ENCODE data around the gene MATN1. TPM values are rescaled to one million over a fixed set of nuclear protein-coding genes. Genes with fewer than 3 reads are reported as not detected.

The MATN1 gene
- polyA plus RNA-seq, 1 donor (not counting 4 experiments of a cell fraction or from before 2014, with no cell fraction given), result 0.05 TPM

DNA sequence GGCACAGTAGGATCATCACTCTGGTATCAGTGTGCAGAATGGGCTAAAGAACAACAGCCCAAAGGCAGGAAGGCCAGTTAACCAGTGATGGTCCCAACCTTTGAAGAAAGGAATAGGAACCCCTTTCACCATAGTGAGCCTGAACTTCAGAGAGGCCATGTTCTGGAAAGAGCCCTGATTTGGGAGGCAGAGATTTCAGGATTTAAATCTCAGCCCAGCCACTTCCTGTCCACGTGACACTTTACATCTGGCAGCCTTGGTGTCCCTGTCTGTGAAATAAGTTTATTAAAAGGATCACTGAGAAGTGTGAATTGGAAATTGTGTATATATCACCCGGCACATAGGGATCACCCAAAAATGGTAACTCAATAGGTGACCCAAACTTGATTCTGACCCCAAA lies 13.0 kb downstream of the MATN1 start:
- FAIRE-seq (no peak), DNase-seq (ENCODE audit: low read depth, low spot score) (no peak)
- Histone ChIP-seq H4K20me1 (ENCODE audit: control insufficient read depth, extremely low read depth, insufficient read depth, low read length) (no peaks in the 10 kb centered on the region), H3K4me1 (ENCODE audit: control insufficient read depth, extremely low read depth, insufficient read depth, low read length) (peaks cover 10% of the 10 kb centered on the region), H3K9ac (ENCODE audit: control insufficient read depth, extremely low read depth, insufficient read depth, low read length) (no peak overlapping the region), H3K27me3 (ENCODE audit: control insufficient read depth, extremely low read depth, insufficient read depth, low read length) (no peaks in the 10 kb centered on the region), H3K4me2 (ENCODE audit: control insufficient read depth, extremely low read depth, insufficient read depth, low read depth, low read length) (no peak overlapping the region), H3K9me1 (ENCODE audit: control insufficient read depth, extremely low read depth, insufficient read depth, low read length) (no peaks in the 10 kb centered on the region), H3K79me2 (ENCODE audit: control insufficient read depth, insufficient read depth, low read length) (no peaks in the 10 kb centered on the region), H3K4me3 (ENCODE audit: control insufficient read depth in 2 of 3, extremely low read depth in 1 of 3, insufficient read depth in 2 of 3, low read depth in 1 of 3, low read length in 3 of 3) (no peak overlapping the region), H3K9me3 (ENCODE audit: control insufficient read depth, low read depth, low read length) (no peaks in the 10 kb centered on the region), H3K27ac (ENCODE audit: control insufficient read depth, insufficient read depth, low read length) (no peak overlapping the region), H3K36me3 (ENCODE audit: control insufficient read depth in 2 of 2, extremely low read depth in 1 of 2, insufficient read depth in 2 of 2, low read length in 2 of 2) (no peaks in the 10 kb centered on the region), H2AFZ (ENCODE audit: control insufficient read depth, low read length) (no peak overlapping the region)
- TF ChIP-seq EZH2 (IDR thresholded peaks at IDR 0.05; ENCODE audit: low read length), result no peak
- no peak for TF ChIP-seq CTCF (optimal IDR thresholded peaks at IDR 0.05 in 1 of 3, IDR thresholded peaks at IDR 0.05 in 1 of 3, conservative IDR thresholded peaks at IDR 0.05 in 1 of 3; ENCODE audit: extremely low read depth in 1 of 3, insufficient read depth in 2 of 3, low read length in 3 of 3)
- dilution Hi-C loops (cut with MboI; ENCODE audit: extremely low pct_ligation_motif_present, low sequenced_read_pairs), result no loop called here

GRCh38 chr1:30708361-30708728 lies 15.0 kb downstream of the MATN1 start:
- H3K4me3 ChIP-seq (ENCODE audit: control insufficient read depth in 2 of 3, extremely low read depth in 1 of 3, insufficient read depth in 2 of 3, low read depth in 1 of 3, low read length in 3 of 3), result no peak overlapping the region
- no peaks in the 10 kb centered on the region for H3K4me1 ChIP-seq (ENCODE audit: control insufficient read depth, extremely low read depth, insufficient read depth, low read length)
- no peak overlapping the region for H3K9ac ChIP-seq (ENCODE audit: control insufficient read depth, extremely low read depth, insufficient read depth, low read length)
- no peaks in the 10 kb centered on the region for H3K9me1 ChIP-seq (ENCODE audit: control insufficient read depth, extremely low read depth, insufficient read depth, low read length)
- no peaks in the 10 kb centered on the region for H4K20me1 ChIP-seq (ENCODE audit: control insufficient read depth, extremely low read depth, insufficient read depth, low read length)
- no peaks in the 10 kb centered on the region for H3K27me3 ChIP-seq (ENCODE audit: control insufficient read depth, extremely low read depth, insufficient read depth, low read length)
- H3K79me2 ChIP-seq (ENCODE audit: control insufficient read depth, insufficient read depth, low read length), result no peaks in the 10 kb centered on the region
- no peaks in the 10 kb centered on the region for H3K36me3 ChIP-seq (ENCODE audit: control insufficient read depth in 2 of 2, extremely low read depth in 1 of 2, insufficient read depth in 2 of 2, low read length in 2 of 2)
- DNase-seq (ENCODE audit: low read depth, low spot score) (no peak), FAIRE-seq (no peak)
- TF ChIP-seq EZH2 (IDR thresholded peaks at IDR 0.05; ENCODE audit: low read length), result no peak
- no peak for TF ChIP-seq CTCF (optimal IDR thresholded peaks at IDR 0.05 in 1 of 3, IDR thresholded peaks at IDR 0.05 in 1 of 3, conservative IDR thresholded peaks at IDR 0.05 in 1 of 3; ENCODE audit: extremely low read depth in 1 of 3, insufficient read depth in 2 of 3, low read length in 3 of 3)
- H3K4me2 ChIP-seq (ENCODE audit: control insufficient read depth, extremely low read depth, insufficient read depth, low read depth, low read length), result no peak overlapping the region
- H3K9me3 ChIP-seq (ENCODE audit: control insufficient read depth, low read depth, low read length), result no peaks in the 10 kb centered on the region
- no peak overlapping the region for H2AFZ ChIP-seq (ENCODE audit: control insufficient read depth, low read length)
- dilution Hi-C loops (cut with MboI; ENCODE audit: extremely low pct_ligation_motif_present, low sequenced_read_pairs), result no loop called here
- no peak overlapping the region for H3K27ac ChIP-seq (ENCODE audit: control insufficient read depth, insufficient read depth, low read length)

Measured in keratinocyte (primary cell).